ENCODE measurements around the gene MYH11. TPM values are rescaled to one million over a fixed set of nuclear protein-coding genes. Genes with fewer than 3 reads are reported as not detected.

MYH11 gene
- polyA plus RNA-seq, 1 donor from 2014 or later, result not detected

- Histone ChIP-seq H3K4me3 (ENCODE audit: low read length) (no peak overlapping the region), H3K27ac (ENCODE audit: low read length) (no peak overlapping the region), H3K4me2 (ENCODE audit: low read length) (no peak overlapping the region)
These were observed 185.2 kb downstream of the MYH11 start for GRCh38 chr16:15671530-15672117.

More at GRCh38 chr16:15671530-15672117, 185.2 kb downstream of the MYH11 start:
- no peaks in the 10 kb centered on the region for H3K36me3 ChIP-seq (ENCODE audit: insufficient read depth, low read length)
- no peaks in the 10 kb centered on the region for H3K79me2 ChIP-seq (replicated peaks; ENCODE audit: insufficient read depth, low read length)
- TF ChIP-seq SMC3 (conservative IDR thresholded peaks at IDR 0.05; ENCODE audit: poor library complexity), result no peak
- no peak for TF ChIP-seq MXI1 (conservative IDR thresholded peaks at IDR 0.05; ENCODE audit: poor library complexity, severe bottlenecking)
- TF ChIP-seq RAD21 (conservative IDR thresholded peaks at IDR 0.05), result no peak
- no peak for TF ChIP-seq EZH2 (IDR thresholded peaks at IDR 0.05; ENCODE audit: borderline replicate concordance, insufficient read depth, low read length, poor library complexity, severe bottlenecking)
- TF ChIP-seq TAF1 (IDR thresholded peaks at IDR 0.05; ENCODE audit: low read depth), result no peak
- no peak for TF ChIP-seq CTCF (IDR thresholded peaks at IDR 0.05; ENCODE audit: poor library complexity, severe bottlenecking)
- TF ChIP-seq REST (IDR thresholded peaks at IDR 0.05; ENCODE audit: borderline replicate concordance), result no peak
- TF ChIP-seq EP300 (conservative IDR thresholded peaks at IDR 0.05; ENCODE audit: poor library complexity, severe bottlenecking), result no peak
- no peak for TF ChIP-seq POLR2AphosphoS5 (IDR thresholded peaks at IDR 0.05)
- no peaks in the 10 kb centered on the region for H3K9me2 ChIP-seq (ENCODE audit: insufficient read depth, low read length)
- H3F3A ChIP-seq (ENCODE audit: insufficient read depth, low read length, poor library complexity, severe bottlenecking), result no peaks in the 10 kb centered on the region
- H2AFZ ChIP-seq (ENCODE audit: low read depth, low read length), result no peak overlapping the region
- no peak overlapping the region for H3K9ac ChIP-seq (ENCODE audit: low read length)
- H3K27me3 ChIP-seq (ENCODE audit: insufficient read depth, low read depth, low read length), result no peaks in the 10 kb centered on the region
- no peaks in the 10 kb centered on the region for H3K9me3 ChIP-seq (ENCODE audit: low read length)
- no peaks in the 10 kb centered on the region for H4K20me1 ChIP-seq (ENCODE audit: insufficient read depth)

Measured in neural cell (in vitro differentiated cells).